Prostate gland (tissue), 2 donors: ENCODE data around the gene WDR64. TPM values are rescaled to one million over a fixed set of nuclear protein-coding genes. Genes with fewer than 3 reads are reported as not detected.
"Not testable (repeated sequence)": the region's sequence is repeated elsewhere in the genome, so short reads cannot be mapped to it uniquely, and the experiment has no call there.

Experiments used
- DNase-seq: peaks from one replicate; pipeline ENCODE4 v3.0.0-alpha.2; 2019; ENCODE audit warnings: low spot score
- H3K27ac ChIP-seq, 2 donors: fragments of 200-600 bp; sonication (generic); 2 replicates each; pipeline ENCODE4 v1.5.1; 2017 to 2019
- H3K27me3 ChIP-seq: fragments of 200-600 bp; sonication (generic); replicated peaks from 2 replicates; pipeline ENCODE4 v1.5.1; 2019; ENCODE audit not compliant: insufficient read depth
- H3K36me3 ChIP-seq, 2 donors: fragments of 200-600 bp; sonication (generic); 1 replicate in 1 of 2; 2 replicates in 1 of 2; pipeline versions ENCODE4 v1.5.1 to v1.8.1; 2017 to 2019
- H3K4me1 ChIP-seq: fragments of 200-600 bp; sonication (generic); replicated peaks from 2 replicates; pipeline ENCODE4 v1.5.1; 2019
- H3K4me3 ChIP-seq, 2 donors: fragments of 200-600 bp; sonication (generic); 2 replicates each; pipeline ENCODE4 v1.5.1; 2017 to 2019
- H3K9me3 ChIP-seq: fragments of 200-600 bp; sonication (generic); 2 replicates; pipeline ENCODE4 v1.5.1; 2017
- POLR2A ChIP-seq: fragments of 450-650 bp; IDR thresholded peaks from one replicate; pipeline ENCODE4 v1.6.1; 2016; ENCODE audit warnings: antibody characterized with exemption, mild to moderate bottlenecking
- POLR2AphosphoS5 ChIP-seq: sonication (generic); formaldehyde crosslinking; IDR thresholded peaks from one replicate; pipeline ENCODE4 v1.6.1; 2017; ENCODE audit warnings: antibody characterized with exemption
- WGBS: methylation state at CpG from one replicate; pipeline ENCODE4 v1.1.5; 2018; 5-methylcytosine and 5-hydroxymethylcytosine counted together
- intact Hi-C: fragments of 100-400 bp; cut with DNase I; formaldehyde crosslinking; loops from one replicate; pipeline ENCODE4 v1.14.2; 2022
- total RNA-seq, 2 donors: library from RNA; depleted of rRNA; stranded (reverse); fragments of >200 nt; gene quantifications; one replicate each; pipeline ENCODE4 v1.1.0, GENCODE V29; 2016
- TF ChIP-seq, protein P1 (sequence below), 4 experiments: fragments of 200-600 bp in 2 of 4; fragments of 450-650 bp in 2 of 4; sonication (generic) in 2 of 4; IDR thresholded peaks; 1 replicate in 3 of 4; 2 replicates in 1 of 4; pipeline ENCODE4 v1.5.1; 2016 to 2019; ENCODE audit warnings: antibody characterized with exemption in 4 of 4, mild to moderate bottlenecking in 2 of 4, moderate library complexity in 2 of 4

The WDR64 gene
- total RNA-seq, 2 donors from 2014 or later: 0.91 TPM; not detected in 1

DNA sequence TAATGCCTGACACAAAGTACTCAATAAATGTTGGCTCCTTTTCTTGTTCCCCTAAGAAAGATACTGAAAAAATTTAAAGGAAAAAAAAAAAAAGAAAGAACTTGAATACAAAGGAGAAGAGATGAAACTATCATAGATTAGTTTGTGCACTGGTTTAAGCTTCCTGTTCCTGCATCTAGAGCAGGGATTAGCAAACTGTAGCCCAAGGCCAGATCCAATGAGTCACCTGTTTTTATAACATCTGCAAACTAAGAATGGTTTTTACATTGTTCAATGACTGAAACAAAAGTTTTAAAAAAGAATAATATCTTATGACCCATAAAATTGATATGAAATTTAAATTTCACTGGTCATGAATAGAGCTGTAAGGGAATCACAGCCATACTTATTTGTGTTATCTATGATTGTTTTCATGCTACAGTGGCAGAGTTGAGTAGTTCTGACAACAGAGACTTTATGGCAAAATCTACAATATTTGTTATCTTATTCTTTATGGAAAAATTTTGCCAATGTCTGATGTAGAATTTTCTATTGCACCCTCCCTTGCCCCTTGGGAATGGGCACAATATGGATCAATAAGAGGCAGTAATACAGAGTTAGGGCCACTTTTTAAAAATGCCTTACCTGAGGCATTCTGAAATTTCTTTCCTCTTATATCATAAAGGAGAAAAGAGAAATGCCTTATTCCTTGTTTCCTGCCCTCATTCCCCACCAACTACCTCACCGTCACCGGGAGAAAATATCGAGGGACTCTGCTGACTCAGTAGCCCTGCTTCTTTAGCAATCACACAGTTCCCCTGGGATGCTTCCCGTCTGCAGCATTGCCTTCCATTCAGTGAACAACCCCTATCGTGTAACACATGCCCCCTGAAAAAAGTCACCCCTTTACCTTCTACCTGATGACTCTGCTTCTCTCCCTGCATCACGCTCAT lies 50.6 kb downstream of the WDR64 start:
- 88% methylated on average over 6 of the region's 6 CpGs for WGBS
- H3K36me3 ChIP-seq: no peaks in the 10 kb centered on the region
- H3K27ac ChIP-seq: no peak overlapping the region
- no peak overlapping the region for H3K4me3 ChIP-seq
- no peaks in the 10 kb centered on the region for H3K27me3 ChIP-seq
- H3K4me1 ChIP-seq: no peaks in the 10 kb centered on the region
- H3K9me3 ChIP-seq: no peaks in the 10 kb centered on the region
- TF ChIP-seq, protein P1, sequence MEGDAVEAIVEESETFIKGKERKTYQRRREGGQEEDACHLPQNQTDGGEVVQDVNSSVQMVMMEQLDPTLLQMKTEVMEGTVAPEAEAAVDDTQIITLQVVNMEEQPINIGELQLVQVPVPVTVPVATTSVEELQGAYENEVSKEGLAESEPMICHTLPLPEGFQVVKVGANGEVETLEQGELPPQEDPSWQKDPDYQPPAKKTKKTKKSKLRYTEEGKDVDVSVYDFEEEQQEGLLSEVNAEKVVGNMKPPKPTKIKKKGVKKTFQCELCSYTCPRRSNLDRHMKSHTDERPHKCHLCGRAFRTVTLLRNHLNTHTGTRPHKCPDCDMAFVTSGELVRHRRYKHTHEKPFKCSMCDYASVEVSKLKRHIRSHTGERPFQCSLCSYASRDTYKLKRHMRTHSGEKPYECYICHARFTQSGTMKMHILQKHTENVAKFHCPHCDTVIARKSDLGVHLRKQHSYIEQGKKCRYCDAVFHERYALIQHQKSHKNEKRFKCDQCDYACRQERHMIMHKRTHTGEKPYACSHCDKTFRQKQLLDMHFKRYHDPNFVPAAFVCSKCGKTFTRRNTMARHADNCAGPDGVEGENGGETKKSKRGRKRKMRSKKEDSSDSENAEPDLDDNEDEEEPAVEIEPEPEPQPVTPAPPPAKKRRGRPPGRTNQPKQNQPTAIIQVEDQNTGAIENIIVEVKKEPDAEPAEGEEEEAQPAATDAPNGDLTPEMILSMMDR (IDR thresholded peaks at IDR 0.05): no peak
- no peak for TF ChIP-seq POLR2A
- no peak for TF ChIP-seq POLR2AphosphoS5
- intact Hi-C loops: no loop called here
- no peak for DNase-seq

DNA sequence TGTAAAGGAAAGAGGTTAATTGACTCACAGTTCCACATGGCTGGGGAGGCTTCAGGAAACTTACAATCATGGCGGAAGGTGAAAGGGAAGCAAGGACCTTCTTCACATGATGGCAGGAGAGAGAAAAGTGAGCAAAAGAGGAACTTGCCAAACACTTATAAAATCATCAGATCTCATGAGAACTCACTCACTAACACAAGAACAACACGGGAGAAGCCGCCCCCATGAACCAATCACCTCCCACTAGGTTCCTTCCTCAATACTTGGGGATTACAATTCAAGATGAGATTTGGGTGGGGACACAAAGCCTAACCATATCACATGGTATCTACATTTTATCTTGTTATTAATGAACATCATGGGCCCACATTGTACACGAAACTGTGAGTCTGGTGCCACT lies 51.7 kb downstream of the WDR64 start:
- WGBS: 90% methylated on average over 4 of the region's 4 CpGs
- H3K27ac ChIP-seq, H3K36me3 ChIP-seq, H3K4me3 ChIP-seq, H3K4me1 ChIP-seq, H3K9me3 ChIP-seq, DNase-seq, H3K27me3 ChIP-seq, intact Hi-C loops: not testable (repeated sequence)

- WGBS: 32% methylated on average over 2 of the region's 2 CpGs
- TF ChIP-seq POLR2AphosphoS5: no peak
- TF ChIP-seq, protein P1 (IDR thresholded peaks at IDR 0.05): no peak
- no peak for TF ChIP-seq POLR2A
- Histone ChIP-seq H3K36me3 (no peaks in the 10 kb centered on the region), H3K4me3 (no peak overlapping the region), H3K27ac (no peak overlapping the region), H3K4me1 (no peaks in the 10 kb centered on the region), H3K9me3 (no peaks in the 10 kb centered on the region), H3K27me3 (no peaks in the 10 kb centered on the region)
- intact Hi-C loops: no loop called here
- DNase-seq: no peak
These were observed 54.2 kb downstream of the WDR64 start for GRCh38 chr1:241706257-241706656.

GRCh38 chr1:241706967-241707366 lies 54.9 kb downstream of the WDR64 start:
- intact Hi-C loops: no loop called here
- H3K36me3 ChIP-seq: no peaks in the 10 kb centered on the region
- H3K4me3 ChIP-seq: no peak overlapping the region
- H3K9me3 ChIP-seq: no peaks in the 10 kb centered on the region
- no peaks in the 10 kb centered on the region for H3K27me3 ChIP-seq
- no peak overlapping the region for H3K27ac ChIP-seq
- TF ChIP-seq, protein P1 (IDR thresholded peaks at IDR 0.05): no peak
- TF ChIP-seq POLR2AphosphoS5 (no peak), POLR2A (no peak)
- no peaks in the 10 kb centered on the region for H3K4me1 ChIP-seq
- WGBS: 40% methylated on average over 2 of the region's 2 CpGs
- peak; percentile 29 for DNase-seq

GRCh38 chr1:241707442-241707841 lies 55.4 kb downstream of the WDR64 start:
- Histone ChIP-seq H3K9me3 (no peaks in the 10 kb centered on the region), H3K36me3 (no peaks in the 10 kb centered on the region), H3K27me3 (no peaks in the 10 kb centered on the region), H3K27ac (no peak overlapping the region), H3K4me1 (no peaks in the 10 kb centered on the region), H3K4me3 (no peak overlapping the region)
- no peak for TF ChIP-seq POLR2A
- no peak for TF ChIP-seq POLR2AphosphoS5
- TF ChIP-seq, protein P1 (IDR thresholded peaks at IDR 0.05): no peak
- intact Hi-C loops: no loop called here
- 93% methylated on average over 2 of the region's 2 CpGs for WGBS
- no peak for DNase-seq
